ENCODE results near the gene FRS2.
"Not testable (repeated sequence)": the region's sequence is repeated elsewhere in the genome, so short reads cannot be mapped to it uniquely, and the experiment has no call there.

FRS2 gene

GRCh38 chr12:69470189-69471075 is at the start of gene FRS2:
FRS2 (plus strand) TSS chr12:69470388; CDS start chr12:69569031, 98,643 bp downstream.
- DNase-seq (ENCODE audit: extremely low read depth in 1 of 2, low read depth in 1 of 2), result peak; percentile 50 to 71

- no peak for DNase-seq (ENCODE audit: extremely low read depth in 1 of 2, low read depth in 1 of 2)
Observed at GRCh38 chr12:69421548-69421947, 48.6 kb upstream of the FRS2 start.

GRCh38 chr12:69423037-69423905 is 46.9 kb upstream of the FRS2 start:
- DNase-seq (ENCODE audit: extremely low read depth in 1 of 2, low read depth in 1 of 2), result no peak

GRCh38 chr12:69425417-69425816 is 44.8 kb upstream of the FRS2 start:
- DNase-seq (ENCODE audit: extremely low read depth in 1 of 2, low read depth in 1 of 2), result no peak

- DNase-seq (ENCODE audit: extremely low read depth in 1 of 2, low read depth in 1 of 2), result no peak
Observed at GRCh38 chr12:69428351-69429073, 41.7 kb upstream of the FRS2 start.

GRCh38 chr12:69430942-69431590 is 39.1 kb upstream of the FRS2 start:
- no peak for DNase-seq (ENCODE audit: extremely low read depth in 1 of 2, low read depth in 1 of 2)

- no peak for DNase-seq (ENCODE audit: extremely low read depth in 1 of 2, low read depth in 1 of 2)
Observed at GRCh38 chr12:69431591-69432222, 38.5 kb upstream of the FRS2 start.

- no peak for DNase-seq (ENCODE audit: extremely low read depth in 1 of 2, low read depth in 1 of 2)
Observed at GRCh38 chr12:69433653-69434052, 36.5 kb upstream of the FRS2 start.

GRCh38 chr12:69435644-69436043 is 34.5 kb upstream of the FRS2 start:
- DNase-seq (ENCODE audit: extremely low read depth in 1 of 2, low read depth in 1 of 2), result no peak

- no peak for DNase-seq (ENCODE audit: extremely low read depth in 1 of 2, low read depth in 1 of 2)
Observed at GRCh38 chr12:69437073-69437472, 33.1 kb upstream of the FRS2 start.

- DNase-seq (ENCODE audit: extremely low read depth in 1 of 2, low read depth in 1 of 2), result no peak
Observed at GRCh38 chr12:69438539-69438938, 31.6 kb upstream of the FRS2 start.

- DNase-seq (ENCODE audit: extremely low read depth in 1 of 2, low read depth in 1 of 2), result no peak
Observed at GRCh38 chr12:69440016-69440415, 30.2 kb upstream of the FRS2 start.

GRCh38 chr12:69440886-69441285 is 29.3 kb upstream of the FRS2 start:
- DNase-seq (ENCODE audit: extremely low read depth in 1 of 2, low read depth in 1 of 2), result no peak

- DNase-seq (ENCODE audit: extremely low read depth in 1 of 2, low read depth in 1 of 2), result no peak
Observed at GRCh38 chr12:69442894-69443293, 27.3 kb upstream of the FRS2 start.

GRCh38 chr12:69443916-69444315 is 26.3 kb upstream of the FRS2 start:
- no peak for DNase-seq (ENCODE audit: extremely low read depth in 1 of 2, low read depth in 1 of 2)

GRCh38 chr12:69447892-69448291 is 22.3 kb upstream of the FRS2 start:
- no peak for DNase-seq (ENCODE audit: extremely low read depth in 1 of 2, low read depth in 1 of 2)

GRCh38 chr12:69452598-69453132 is 17.5 kb upstream of the FRS2 start:
- not testable (repeated sequence) for DNase-seq (ENCODE audit: extremely low read depth in 1 of 2, low read depth in 1 of 2)

- no peak for DNase-seq (ENCODE audit: extremely low read depth in 1 of 2, low read depth in 1 of 2)
Observed at GRCh38 chr12:69456239-69456638, 13.9 kb upstream of the FRS2 start.

- DNase-seq (ENCODE audit: extremely low read depth in 1 of 2, low read depth in 1 of 2), result no peak
Observed at GRCh38 chr12:69457433-69457832, 12.8 kb upstream of the FRS2 start.

- no peak for DNase-seq (ENCODE audit: extremely low read depth in 1 of 2, low read depth in 1 of 2)
Observed at GRCh38 chr12:69459477-69459876, 10.7 kb upstream of the FRS2 start.

Measured in activated CD8-positive, alpha-beta memory T cell treated with anti-CD3 and anti-CD28 coated beads for 1 hour (primary cell).